ENCODE measurements around the gene SIRT7. TPM values are rescaled to one million over a fixed set of nuclear protein-coding genes. Genes with fewer than 3 reads are reported as not detected.
"Not testable (repeated sequence)": the region's sequence is repeated elsewhere in the genome, so short reads cannot be mapped to it uniquely, and the experiment has no call there.

The SIRT7 gene
- total and polyA plus RNA-seq, 2 donors (not counting 3 experiments of a cell fraction or from before 2014, with no cell fraction given): 11.6 to 28.8 TPM

DNA sequence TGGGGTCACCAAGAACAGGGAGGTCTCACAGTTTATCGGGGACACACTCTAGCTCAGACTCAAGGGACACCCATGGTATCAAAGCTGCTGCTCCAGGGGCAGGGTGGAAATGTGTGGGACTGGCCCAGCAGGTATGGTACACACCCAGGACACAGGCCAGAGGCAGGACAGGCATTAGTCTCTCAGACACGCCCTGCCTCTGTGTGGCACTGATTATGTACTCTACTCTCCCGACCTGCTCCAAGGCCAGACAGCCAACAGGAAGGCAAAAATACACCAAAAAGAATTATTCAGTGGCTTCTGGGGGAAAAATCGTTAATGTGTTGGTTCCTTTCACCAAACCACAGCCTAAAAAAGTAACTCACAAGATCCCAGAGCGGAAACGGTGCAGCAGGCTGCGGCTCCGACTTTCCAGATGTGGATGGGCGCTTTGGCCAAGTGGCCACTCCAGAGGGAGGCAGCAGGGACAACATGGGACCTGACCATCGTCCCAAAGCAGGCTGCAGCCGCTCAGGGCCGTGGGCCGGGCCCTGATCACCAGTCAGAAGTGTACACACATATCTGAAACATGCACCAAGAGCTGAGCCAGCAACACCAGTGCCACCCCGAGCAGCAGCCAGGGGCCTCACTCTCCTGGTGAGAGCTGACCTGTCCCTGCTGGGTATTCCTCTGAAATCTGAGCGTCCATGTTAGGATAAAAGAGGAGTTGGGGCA is 1.0 kb upstream of the SIRT7 start:
- intact Hi-C loops (cut with micrococcal nuclease): no loop called here
- TF ChIP-seq JUN (IDR thresholded peaks at IDR 0.05; ENCODE audit: borderline replicate concordance, insufficient read depth, insufficient read length, low read depth) (no peak), POLR2A (IDR thresholded peaks at IDR 0.05; ENCODE audit: low read depth, low read length) (no peak), CTCF (IDR thresholded peaks at IDR 0.05; ENCODE audit: extremely low read depth in 1 of 2, insufficient read depth in 1 of 2, low read depth in 1 of 2, low read length in 2 of 2) (no peak), MYC (IDR thresholded peaks at IDR 0.05; ENCODE audit: low read depth, low read length) (no peak), POLR2AphosphoS5 (IDR thresholded peaks at IDR 0.05; ENCODE audit: insufficient read depth, low read depth, low read length) (no peak), GATA2 (IDR thresholded peaks at IDR 0.05; ENCODE audit: insufficient read depth, insufficient read length, low read depth, low read length) (no peak), EZH2 (IDR thresholded peaks at IDR 0.05; ENCODE audit: borderline replicate concordance, low read depth, low read length, severe bottlenecking) (no peak), FOS (IDR thresholded peaks at IDR 0.05; ENCODE audit: borderline replicate concordance, insufficient read depth, low read length) (no peak)
- TF ChIP-seq, protein P1, sequence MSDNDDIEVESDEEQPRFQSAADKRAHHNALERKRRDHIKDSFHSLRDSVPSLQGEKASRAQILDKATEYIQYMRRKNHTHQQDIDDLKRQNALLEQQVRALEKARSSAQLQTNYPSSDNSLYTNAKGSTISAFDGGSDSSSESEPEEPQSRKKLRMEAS (IDR thresholded peaks at IDR 0.05; ENCODE audit: insufficient read depth, insufficient read length): no peak

GRCh38 chr17:81918333-81918669 is 325 bp upstream of the SIRT7 start:
- FAIRE-seq; H2AFZ ChIP-seq (ENCODE audit: low read depth, low read length); dilution Hi-C loops (cut with MboI; ENCODE audit: extremely low pct_ligation_motif_present, low sequenced_read_pairs); H3K4me3 ChIP-seq (replicated peaks in 1 of 3; ENCODE audit: insufficient read depth in 1 of 3, low read depth in 1 of 3, low read length in 3 of 3); H3K27ac ChIP-seq (ENCODE audit: insufficient read depth, low read depth, low read length); POLR2A ChIA-PET; H3K4me2 ChIP-seq (ENCODE audit: insufficient read depth, low read length); DNase-seq (ENCODE audit: low read depth, low spot score); H3K9me1 ChIP-seq (replicated peaks; ENCODE audit: control insufficient read depth, extremely low read depth, insufficient read depth, low read length); H3K27me3 ChIP-seq (ENCODE audit: control insufficient read depth in 2 of 2, insufficient read depth in 2 of 2, low read length in 2 of 2); H4K20me1 ChIP-seq (replicated peaks; ENCODE audit: control insufficient read depth, extremely low read depth, insufficient read depth, low read length); H3K4me1 ChIP-seq (ENCODE audit: control insufficient read depth, extremely low read depth, insufficient read depth, low read length); H3K9ac ChIP-seq (replicated peaks; ENCODE audit: extremely low read depth, insufficient read depth, low read length); intact Hi-C loops (cut with micrococcal nuclease); BruUV-seq (replicated peaks); H3K9me3 ChIP-seq (replicated peaks; ENCODE audit: control insufficient read depth, insufficient read depth, low read length): not testable (repeated sequence)
- CTCF ChIA-PET: interaction anchor here (1.3 kb wide), 1 partner anchor 41 kb away, joined by 3 read pairs; no protein-coding TSS in a partner anchor
- H3K79me2 ChIP-seq (ENCODE audit: control insufficient read depth, insufficient read depth, low read length): peaks cover 42% of the 10 kb centered on the region
- H3K36me3 ChIP-seq (ENCODE audit: control insufficient read depth in 2 of 2, extremely low read depth in 1 of 2, insufficient read depth in 2 of 2, low read length in 2 of 2): peaks cover 6 to 48% of the 10 kb centered on the region in 2 experiments

More for the DNA sequence above, 1.0 kb upstream of the SIRT7 start:
- Histone ChIP-seq H3K9me1 (replicated peaks; ENCODE audit: control insufficient read depth, extremely low read depth, insufficient read depth, low read length) (no peaks in the 10 kb centered on the region), H3K4me1 (ENCODE audit: control insufficient read depth, extremely low read depth, insufficient read depth, low read length) (peaks cover 15% of the 10 kb centered on the region), H4K20me1 (replicated peaks; ENCODE audit: control insufficient read depth, extremely low read depth, insufficient read depth, low read length) (no peaks in the 10 kb centered on the region), H3K36me3 (ENCODE audit: control insufficient read depth in 2 of 2, extremely low read depth in 1 of 2, insufficient read depth in 2 of 2, low read length in 2 of 2) (peaks cover 0 to 41% of the 10 kb centered on the region in 2 experiments), H3K9me3 (replicated peaks; ENCODE audit: control insufficient read depth, insufficient read depth, low read length) (no peaks in the 10 kb centered on the region), H3K4me3 (replicated peaks in 1 of 3; ENCODE audit: insufficient read depth in 1 of 3, low read depth in 1 of 3, low read length in 3 of 3) (no peak overlapping the region), H3K4me2 (ENCODE audit: insufficient read depth, low read length) (no peak overlapping the region), H3K79me2 (ENCODE audit: control insufficient read depth, insufficient read depth, low read length) (peaks cover 49% of the 10 kb centered on the region), H3K9ac (replicated peaks; ENCODE audit: extremely low read depth, insufficient read depth, low read length) (no peak overlapping the region), H3K27ac (ENCODE audit: insufficient read depth, low read depth, low read length) (no peak overlapping the region), H2AFZ (ENCODE audit: low read depth, low read length) (no peak overlapping the region), H3K27me3 (ENCODE audit: control insufficient read depth in 2 of 2, insufficient read depth in 2 of 2, low read length in 2 of 2) (no peaks in the 10 kb centered on the region)
- TSS peak; percentile 1 for BruUV-seq (replicated peaks)
- POLR2A ChIA-PET: no interaction called here
- CTCF ChIA-PET: no interaction called here
- DNase-seq (ENCODE audit: low read depth, low spot score): no peak
- dilution Hi-C loops (cut with MboI; ENCODE audit: extremely low pct_ligation_motif_present, low sequenced_read_pairs): no loop called here
- peak; percentile 54 for FAIRE-seq
